GM19351 (cell line): ENCODE results near the gene CCDC134.

Source experiments
- ATAC-seq: cut with Tn5 transposase; IDR thresholded peaks from one replicate; pipeline ENCODE4 v1.9.1; 2021; ENCODE audit warnings: mild to moderate bottlenecking, moderate library complexity; ENCODE audit not compliant: unreplicated experiment

CCDC134 gene

GRCh38 chr22:41782751-41783150 lies 17.7 kb upstream of the CCDC134 start:
- no peak for ATAC-seq

- ATAC-seq: no peak
Observed at GRCh38 chr22:41787331-41787730, 13.1 kb upstream of the CCDC134 start.

GRCh38 chr22:41793871-41794270 lies 6.6 kb upstream of the CCDC134 start:
- ATAC-seq: no peak

- ATAC-seq: no peak
Observed at GRCh38 chr22:41798736-41799135, 1.7 kb upstream of the CCDC134 start.

GRCh38 chr22:41799486-41800347 lies 762 bp upstream of the CCDC134 start:
- peak; percentile 19 for ATAC-seq

GRCh38 chr22:41801147-41801819 lies 804 bp downstream of the CCDC134 start:
- ATAC-seq: no peak

- ATAC-seq: no peak
Observed at GRCh38 chr22:41801886-41802285, 1.4 kb downstream of the CCDC134 start.

GRCh38 chr22:41805639-41806038 lies 5.2 kb downstream of the CCDC134 start:
- no peak for ATAC-seq

GRCh38 chr22:41808400-41808799 lies 7.9 kb downstream of the CCDC134 start:
- no peak for ATAC-seq

GRCh38 chr22:41810022-41810421 lies 9.5 kb downstream of the CCDC134 start:
- no peak for ATAC-seq

GRCh38 chr22:41812805-41813545 lies 12.5 kb downstream of the CCDC134 start:
- no peak for ATAC-seq

- no peak for ATAC-seq
Observed at GRCh38 chr22:41813726-41814410, 13.4 kb downstream of the CCDC134 start.

- ATAC-seq: no peak
Observed at GRCh38 chr22:41815716-41816115, 15.2 kb downstream of the CCDC134 start.

GRCh38 chr22:41816241-41816640 lies 15.8 kb downstream of the CCDC134 start:
- ATAC-seq: no peak

- ATAC-seq: no peak
Observed at GRCh38 chr22:41816871-41817270, 16.4 kb downstream of the CCDC134 start.

GRCh38 chr22:41818011-41818410 lies 17.5 kb downstream of the CCDC134 start:
- ATAC-seq: no peak

GRCh38 chr22:41818596-41818995 lies 18.1 kb downstream of the CCDC134 start:
- ATAC-seq: no peak

- ATAC-seq: no peak
Observed at GRCh38 chr22:41819257-41819656, 18.8 kb downstream of the CCDC134 start.

- no peak for ATAC-seq
Observed at GRCh38 chr22:41820447-41820846, 20.0 kb downstream of the CCDC134 start.

GRCh38 chr22:41821471-41822316 lies 21.2 kb downstream of the CCDC134 start:
- ATAC-seq: no peak
